Thoracic aorta (tissue), 2 donors: Measurements from ENCODE around the gene GALNT4. TPM values are rescaled to one million over a fixed set of nuclear protein-coding genes. Genes with fewer than 3 reads are reported as not detected.

Experiments used
- ATAC-seq: fragments of 150-250 bp; one replicate; pipeline ENCODE4 v1.8.0; 2017; ENCODE audit warnings: low read depth; ENCODE audit not compliant: insufficient number of reproducible peaks, low FRiP score
- DNase-seq: peaks from one replicate; pipeline ENCODE4 v3.0.0-alpha.2; 2020; ENCODE audit warnings: low spot score
- H3K27ac ChIP-seq, 2 donors: fragments of 200-600 bp; sonication (generic); 1 replicate in 1 of 2; 2 replicates in 1 of 2; pipeline ENCODE4 v1.5.1; 2016; ENCODE audit warnings: mild to moderate bottlenecking in 2 of 2, moderate library complexity in 2 of 2
- H3K27me3 ChIP-seq: fragments of 200-600 bp; sonication (generic); replicated peaks from 2 replicates; pipeline ENCODE4 v1.6.0; 2016; ENCODE audit warnings: mild to moderate bottlenecking; ENCODE audit not compliant: insufficient read depth
- H3K36me3 ChIP-seq: fragments of 200-600 bp; sonication (generic); one replicate; pipeline ENCODE4 v1.5.1; 2016
- H3K4me1 ChIP-seq, 2 donors: fragments of 200-600 bp; sonication (generic); 1 replicate in 1 of 2; 2 replicates in 1 of 2; pipeline versions ENCODE4 v1.5.1 to v1.6.0; 2016; ENCODE audit warnings: low read depth in 2 of 2, mild to moderate bottlenecking in 1 of 2; ENCODE audit not compliant: control insufficient read depth in 1 of 2
- H3K4me3 ChIP-seq: fragments of 200-600 bp; sonication (generic); 2 replicates; pipeline ENCODE4 v1.5.1; 2016; ENCODE audit warnings: mild to moderate bottlenecking
- H3K9me3 ChIP-seq: fragments of 200-600 bp; sonication (generic); 2 replicates; pipeline ENCODE4 v1.5.1; 2016
- total RNA-seq, 2 donors: library from RNA; depleted of rRNA; stranded (reverse); fragments of >200 nt; gene quantifications; one replicate each; pipeline versions ENCODE4 v1.1.0 to v1.2.3, GENCODE V29; 2016
- TF ChIP-seq, protein P1 (sequence below): fragments of 200-600 bp; sonication (generic); IDR thresholded peaks from one replicate; pipeline ENCODE4 v1.5.1; 2019; ENCODE audit warnings: antibody characterized with exemption

GALNT4 gene
- total RNA-seq, 2 donors from 2014 or later = 6.9 to 14.3 TPM

DNA sequence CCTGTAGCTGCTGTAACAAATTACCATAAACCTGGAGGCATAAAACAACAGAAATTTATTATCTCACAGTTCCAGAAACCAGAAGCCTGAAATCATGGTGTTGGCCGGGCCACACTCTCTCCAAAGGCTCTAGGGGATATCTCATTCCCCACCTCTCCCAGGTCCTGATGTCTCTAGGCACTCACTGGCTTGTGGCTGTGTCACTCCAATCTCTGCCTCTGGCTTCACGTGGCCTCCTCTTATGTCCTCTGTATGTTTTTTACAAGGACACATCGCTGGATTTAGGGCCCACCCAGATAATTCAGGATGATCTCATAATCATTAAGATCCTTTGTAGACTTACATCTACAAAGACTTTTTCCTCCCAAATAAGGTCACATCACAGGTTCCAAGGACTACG is 8.0 kb downstream of the GALNT4 start:
- Histone ChIP-seq H3K27ac (no peak overlapping the region), H3K4me1 (peaks cover 9 to 26% of the 10 kb centered on the region in 2 donors), H3K9me3 (no peaks in the 10 kb centered on the region), H3K36me3 (no peaks in the 10 kb centered on the region), H3K27me3 (no peaks in the 10 kb centered on the region), H3K4me3 (no peak overlapping the region)
- TF ChIP-seq, protein P1, sequence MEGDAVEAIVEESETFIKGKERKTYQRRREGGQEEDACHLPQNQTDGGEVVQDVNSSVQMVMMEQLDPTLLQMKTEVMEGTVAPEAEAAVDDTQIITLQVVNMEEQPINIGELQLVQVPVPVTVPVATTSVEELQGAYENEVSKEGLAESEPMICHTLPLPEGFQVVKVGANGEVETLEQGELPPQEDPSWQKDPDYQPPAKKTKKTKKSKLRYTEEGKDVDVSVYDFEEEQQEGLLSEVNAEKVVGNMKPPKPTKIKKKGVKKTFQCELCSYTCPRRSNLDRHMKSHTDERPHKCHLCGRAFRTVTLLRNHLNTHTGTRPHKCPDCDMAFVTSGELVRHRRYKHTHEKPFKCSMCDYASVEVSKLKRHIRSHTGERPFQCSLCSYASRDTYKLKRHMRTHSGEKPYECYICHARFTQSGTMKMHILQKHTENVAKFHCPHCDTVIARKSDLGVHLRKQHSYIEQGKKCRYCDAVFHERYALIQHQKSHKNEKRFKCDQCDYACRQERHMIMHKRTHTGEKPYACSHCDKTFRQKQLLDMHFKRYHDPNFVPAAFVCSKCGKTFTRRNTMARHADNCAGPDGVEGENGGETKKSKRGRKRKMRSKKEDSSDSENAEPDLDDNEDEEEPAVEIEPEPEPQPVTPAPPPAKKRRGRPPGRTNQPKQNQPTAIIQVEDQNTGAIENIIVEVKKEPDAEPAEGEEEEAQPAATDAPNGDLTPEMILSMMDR = no peak
- no peak for DNase-seq
- ATAC-seq = no peak

DNA sequence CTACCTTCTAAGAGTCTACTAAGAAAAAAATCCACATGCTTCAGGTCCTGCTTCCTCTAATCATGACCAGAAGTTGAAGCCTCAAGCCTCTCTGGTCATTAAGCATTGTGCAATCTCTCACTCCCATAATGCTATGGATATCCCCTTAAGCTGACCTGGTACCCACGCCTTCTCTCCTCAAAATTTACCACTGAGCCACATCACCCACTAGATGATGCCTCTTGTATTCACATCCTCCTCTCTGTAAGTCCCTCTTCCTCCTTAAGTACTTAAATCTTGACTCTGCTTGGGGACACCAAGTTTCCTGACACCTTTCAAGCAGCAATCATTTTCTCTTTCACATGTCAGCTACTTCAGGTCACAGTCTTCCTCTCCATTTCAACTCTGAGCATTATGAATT is 9.8 kb downstream of the GALNT4 start:
- TF ChIP-seq, protein P1 = no peak
- H3K4me3 ChIP-seq = no peak overlapping the region
- H3K27me3 ChIP-seq = no peaks in the 10 kb centered on the region
- ATAC-seq (no peak), DNase-seq (no peak)
- peaks cover 0 to 14% of the 10 kb centered on the region in 2 donors for H3K4me1 ChIP-seq
- no peak overlapping the region for H3K27ac ChIP-seq
- H3K36me3 ChIP-seq = no peaks in the 10 kb centered on the region
- no peaks in the 10 kb centered on the region for H3K9me3 ChIP-seq

DNA sequence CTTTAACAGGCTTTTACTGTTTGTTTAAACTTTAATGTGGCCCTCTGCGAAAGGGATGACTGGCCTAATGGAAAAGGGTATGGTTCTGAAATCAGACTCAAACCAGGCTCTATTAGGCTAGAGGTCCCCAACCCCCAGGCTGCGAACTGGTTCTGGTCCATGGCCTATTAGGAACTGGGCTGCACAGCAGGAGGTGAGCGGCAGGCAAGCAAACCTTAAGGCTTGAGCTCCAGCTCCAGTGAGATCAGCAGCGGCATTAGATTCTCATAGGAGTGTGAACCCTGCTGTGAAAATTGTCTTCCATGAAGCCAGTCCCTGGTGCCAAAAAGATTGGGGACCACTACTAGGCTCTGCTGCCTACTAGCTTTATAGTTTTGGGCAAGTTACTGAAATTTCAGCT is 11.1 kb downstream of the GALNT4 start:
- Histone ChIP-seq H3K27me3 (no peaks in the 10 kb centered on the region), H3K27ac (no peak overlapping the region)
- TF ChIP-seq, protein P1 = no peak

DNA sequence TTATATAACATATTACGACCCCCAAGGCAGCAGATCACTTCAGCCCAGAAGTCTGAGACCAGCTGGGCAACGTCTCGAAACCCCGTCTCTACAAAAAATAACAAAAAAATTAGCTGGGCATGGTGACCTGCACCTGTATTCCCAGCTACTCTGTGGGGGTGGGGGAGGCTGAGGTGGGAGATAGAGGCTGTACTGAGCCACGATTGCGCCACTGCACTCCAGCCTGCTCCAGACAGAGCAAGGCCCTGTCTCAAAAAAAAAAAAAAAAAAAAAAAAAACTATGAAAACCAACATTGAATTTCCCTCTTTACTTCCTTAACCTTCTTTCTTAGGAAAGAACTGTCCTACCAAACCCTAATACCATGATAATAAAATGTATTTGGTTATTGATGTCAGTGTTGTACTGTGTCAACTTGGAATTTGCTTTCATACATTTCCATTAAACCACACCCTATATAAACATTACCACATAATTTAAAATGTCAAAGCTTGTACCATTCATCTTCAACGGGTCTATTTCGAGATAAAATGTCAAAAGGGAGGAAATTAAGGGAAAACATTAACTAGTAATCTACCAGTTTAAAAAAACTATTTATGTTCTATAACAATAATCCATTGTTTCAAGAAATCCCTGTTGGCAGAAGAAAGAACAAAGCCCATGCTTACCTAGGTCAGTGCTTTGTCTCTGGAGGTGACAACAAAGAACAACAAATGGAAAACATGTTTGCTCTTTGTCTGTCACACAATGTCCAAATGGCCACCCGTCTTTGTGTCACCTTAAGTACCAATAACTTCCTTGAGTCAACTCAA is 17.4 kb downstream of the GALNT4 start:
- ATAC-seq (no peak), DNase-seq (no peak)
- H3K4me1 ChIP-seq = peaks cover 0 to 2% of the 10 kb centered on the region in 2 donors
- H3K4me3 ChIP-seq = no peak overlapping the region
- no peaks in the 10 kb centered on the region for H3K36me3 ChIP-seq
- no peaks in the 10 kb centered on the region for H3K9me3 ChIP-seq
- no peak overlapping the region for H3K27ac ChIP-seq
- TF ChIP-seq, protein P1 = no peak
- H3K27me3 ChIP-seq = no peaks in the 10 kb centered on the region

More for the DNA sequence above, 11.1 kb downstream of the GALNT4 start:
- DNase-seq (no peak), ATAC-seq (no peak)
- Histone ChIP-seq H3K36me3 (no peaks in the 10 kb centered on the region), H3K9me3 (no peaks in the 10 kb centered on the region), H3K4me3 (no peak overlapping the region), H3K4me1 (peaks cover 0 to 10% of the 10 kb centered on the region in 2 donors)

DNA sequence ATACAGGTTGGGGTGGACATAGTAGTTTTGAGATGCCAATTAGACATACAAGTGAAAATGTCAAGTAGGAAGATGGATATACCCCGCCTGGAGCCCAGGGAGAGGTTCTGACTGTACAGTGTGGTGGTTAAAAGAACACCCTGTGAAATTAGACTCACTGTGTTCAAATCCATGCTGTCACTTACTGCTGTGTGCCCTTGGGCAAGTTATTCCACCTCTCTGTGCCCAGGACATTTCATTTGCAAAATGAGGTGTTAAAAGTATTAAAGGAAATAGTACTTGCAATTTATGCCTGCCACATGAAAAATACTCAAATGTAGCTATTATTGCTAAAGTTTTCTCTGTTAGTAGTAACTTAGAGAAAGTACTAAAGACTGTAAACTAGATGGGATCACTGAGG is 18.5 kb downstream of the GALNT4 start:
- TF ChIP-seq, protein P1 = no peak
- H3K27ac ChIP-seq = no peak overlapping the region
- no peak for ATAC-seq
- DNase-seq = no peak
- no peaks in the 10 kb centered on the region for H3K27me3 ChIP-seq
- no peak overlapping the region for H3K4me3 ChIP-seq
- no peaks in the 10 kb centered on the region for H3K36me3 ChIP-seq
- H3K9me3 ChIP-seq = no peaks in the 10 kb centered on the region
- H3K4me1 ChIP-seq = peaks cover 0 to 2% of the 10 kb centered on the region in 2 donors
